Stimulated activated naive CD8-positive, alpha-beta T cell treated with anti-CD3 and anti-CD28 coated beads, Interleukin-15, amount 100 ng/mL, for 72 hours (primary cell): Measurements from ENCODE around the gene WFDC1.
"Not testable (repeated sequence)": the region's sequence is repeated elsewhere in the genome, so short reads cannot be mapped to it uniquely, and the experiment has no call there.

Experiments
- ATAC-seq: fragments of 150-1000 bp; cut with Tn5 transposase; 2 replicates; pipeline ENCODE4 v1.10.0; 2021; ENCODE audit warnings: mild to moderate bottlenecking, moderate library complexity
- DNase-seq, 2 donors: peaks; one replicate each; pipeline ENCODE4 v3.0.0; 2021 to 2022
- H3K27ac Mint-ChIP-seq, 2 donors: one replicate each; pipeline ENCODE4 v1.8.0; 2022; ENCODE audit warnings: mild to moderate bottlenecking in 2 of 2, mixed read lengths in 2 of 2, moderate library complexity in 2 of 2
- H3K27me3 Mint-ChIP-seq: one replicate; pipeline ENCODE4 v1.8.0; 2022; ENCODE audit warnings: mixed read lengths
- H3K4me1 Mint-ChIP-seq: one replicate; pipeline ENCODE4 v1.8.0; 2022; ENCODE audit warnings: mild to moderate bottlenecking, mixed read lengths
- H3K4me3 Mint-ChIP-seq, 2 donors: one replicate each; pipeline ENCODE4 v1.8.0; 2022; ENCODE audit warnings: mild to moderate bottlenecking in 2 of 2, mixed read lengths in 2 of 2, moderate library complexity in 1 of 2
- H3K9me3 Mint-ChIP-seq, 2 donors: one replicate each; pipeline ENCODE4 v1.8.0; 2022; ENCODE audit warnings: mixed read lengths in 2 of 2

WFDC1 gene

DNA sequence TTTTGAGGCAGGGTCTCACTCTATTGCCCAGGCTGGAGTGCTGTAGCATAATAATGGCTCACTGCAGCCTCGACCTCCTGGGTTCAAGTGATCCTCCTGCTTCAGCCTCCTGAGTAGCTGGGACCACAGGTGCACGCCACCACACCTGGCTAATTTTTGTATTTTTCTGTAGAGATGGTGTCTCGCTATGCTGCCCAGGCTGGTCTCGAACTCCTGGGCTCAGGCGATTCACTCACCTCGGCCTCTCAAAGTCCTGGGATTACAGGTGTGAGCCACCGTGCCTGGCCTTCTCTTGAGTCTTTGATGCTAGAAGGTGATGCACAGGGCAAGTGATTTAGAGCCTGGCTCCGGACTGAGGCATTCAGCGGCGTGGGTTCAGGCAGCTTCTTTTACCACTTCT, 49.1 kb downstream of the WFDC1 start:
- not testable (repeated sequence) for H3K27me3 Mint-ChIP-seq, H3K27ac Mint-ChIP-seq, H3K4me1 Mint-ChIP-seq, H3K9me3 Mint-ChIP-seq, H3K4me3 Mint-ChIP-seq, ATAC-seq, DNase-seq

- no peak for DNase-seq
- H3K4me1 Mint-ChIP-seq, result no peaks in the 10 kb centered on the region
- H3K27me3 Mint-ChIP-seq, result no peaks in the 10 kb centered on the region
- H3K4me3 Mint-ChIP-seq, result no peak overlapping the region
- no peak overlapping the region for H3K27ac Mint-ChIP-seq
- H3K9me3 Mint-ChIP-seq, result no peaks in the 10 kb centered on the region
- ATAC-seq, result no peak
These were observed 50.1 kb downstream of the WFDC1 start for GRCh38 chr16:84344781-84345180.

DNA sequence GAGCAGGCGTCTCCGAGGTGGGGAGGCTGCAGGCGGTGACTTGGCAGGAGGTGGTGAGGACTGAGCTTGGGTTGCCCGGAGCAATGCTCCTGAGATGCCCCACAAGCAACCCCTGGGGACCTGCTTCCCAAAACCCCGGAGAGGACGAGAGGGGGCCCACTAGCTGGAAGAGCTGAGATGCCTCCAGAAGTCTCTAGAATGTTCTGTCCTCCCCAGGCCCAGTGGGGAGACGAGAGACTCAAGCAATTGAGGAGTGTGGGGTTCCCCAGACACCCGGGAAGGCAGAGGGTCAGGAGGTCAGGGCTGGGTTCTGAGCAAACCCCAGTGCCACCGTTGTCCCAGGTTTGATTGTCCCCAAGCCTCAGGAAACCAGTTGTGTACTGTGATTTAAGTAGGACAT, 52.5 kb downstream of the WFDC1 start:
- ATAC-seq, result no peak

GRCh38 chr16:84348386-84348888, 53.8 kb downstream of the WFDC1 start:
- ATAC-seq (no peak), DNase-seq (no peak)
- H3K4me3 Mint-ChIP-seq, result no peak overlapping the region
- H3K4me1 Mint-ChIP-seq, result no peaks in the 10 kb centered on the region
- no peaks in the 10 kb centered on the region for H3K27me3 Mint-ChIP-seq
- no peaks in the 10 kb centered on the region for H3K9me3 Mint-ChIP-seq
- no peak overlapping the region for H3K27ac Mint-ChIP-seq

More for the DNA sequence above, 52.5 kb downstream of the WFDC1 start:
- no peaks in the 10 kb centered on the region for H3K4me1 Mint-ChIP-seq
- H3K27ac Mint-ChIP-seq, result peak overlapping the region in 1 of 2 donors; percentile 77
- no peak overlapping the region for H3K4me3 Mint-ChIP-seq
- no peaks in the 10 kb centered on the region for H3K27me3 Mint-ChIP-seq
- no peak for DNase-seq
- no peaks in the 10 kb centered on the region for H3K9me3 Mint-ChIP-seq

- Mint-ChIP-seq H3K9me3 (no peaks in the 10 kb centered on the region), H3K27me3 (no peaks in the 10 kb centered on the region), H3K27ac (no peak overlapping the region), H3K4me1 (no peaks in the 10 kb centered on the region), H3K4me3 (no peak overlapping the region)
- DNase-seq, result no peak
- no peak for ATAC-seq
These were observed 55.4 kb downstream of the WFDC1 start for GRCh38 chr16:84349862-84350684.

- H3K27ac Mint-ChIP-seq, result no peak overlapping the region
- H3K27me3 Mint-ChIP-seq, result no peaks in the 10 kb centered on the region
- H3K4me1 Mint-ChIP-seq, result no peaks in the 10 kb centered on the region
- ATAC-seq (no peak), DNase-seq (no peak)
- no peak overlapping the region for H3K4me3 Mint-ChIP-seq
- H3K9me3 Mint-ChIP-seq, result no peaks in the 10 kb centered on the region
These were observed 56.2 kb downstream of the WFDC1 start for GRCh38 chr16:84350685-84351400.

DNA sequence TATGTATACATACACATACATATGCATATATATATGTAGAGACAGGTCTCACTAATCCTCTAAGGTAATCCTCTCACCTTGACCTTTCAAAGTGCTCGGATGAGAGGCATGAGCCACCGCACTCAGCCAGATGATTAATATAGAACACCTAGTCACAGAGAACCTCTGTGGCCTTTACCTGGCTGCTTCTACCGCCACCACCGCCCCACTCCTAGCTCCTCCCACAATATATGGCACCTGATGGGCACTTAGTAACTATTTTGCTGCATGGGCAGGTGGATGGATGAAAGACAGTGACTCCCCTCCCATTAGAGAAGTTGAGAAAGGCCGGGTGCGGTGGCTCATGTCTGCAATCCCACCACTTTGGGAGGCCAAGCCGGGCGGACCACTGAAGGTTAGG, 57.0 kb downstream of the WFDC1 start:
- H3K27ac Mint-ChIP-seq, result no peak overlapping the region
- no peak overlapping the region for H3K4me3 Mint-ChIP-seq
- ATAC-seq (no peak), DNase-seq (no peak)
- H3K27me3 Mint-ChIP-seq, result no peaks in the 10 kb centered on the region
- no peaks in the 10 kb centered on the region for H3K9me3 Mint-ChIP-seq
- H3K4me1 Mint-ChIP-seq, result peaks cover 1% of the 10 kb centered on the region

GRCh38 chr16:84354306-84354705, 59.6 kb downstream of the WFDC1 start:
- no peak overlapping the region for H3K4me3 Mint-ChIP-seq
- peaks cover 22% of the 10 kb centered on the region for H3K4me1 Mint-ChIP-seq
- H3K27ac Mint-ChIP-seq, result no peak overlapping the region
- ATAC-seq (no peak), DNase-seq (no peak)
- no peaks in the 10 kb centered on the region for H3K27me3 Mint-ChIP-seq
- no peaks in the 10 kb centered on the region for H3K9me3 Mint-ChIP-seq

DNA sequence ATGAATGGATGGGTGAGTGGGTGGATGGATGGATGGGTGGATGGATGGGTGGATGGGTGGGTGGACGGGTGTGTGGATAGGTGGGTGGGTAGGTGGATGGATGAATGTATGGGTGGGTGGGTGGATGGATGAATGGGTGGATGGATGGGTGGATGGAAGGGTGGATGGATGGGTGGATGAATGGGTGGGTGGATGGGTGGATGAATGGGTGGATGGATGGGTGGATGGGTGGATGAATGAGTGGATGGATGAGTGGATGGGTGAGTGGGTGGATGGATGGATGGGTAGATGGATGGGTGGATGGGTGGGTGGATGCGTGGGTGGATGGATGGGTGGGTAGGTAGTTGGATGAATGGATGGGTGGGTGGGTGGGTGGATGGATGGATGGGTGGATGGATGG, 60.5 kb downstream of the WFDC1 start:
- no peak overlapping the region for H3K4me3 Mint-ChIP-seq
- H3K27ac Mint-ChIP-seq, result no peak overlapping the region
- no peaks in the 10 kb centered on the region for H3K9me3 Mint-ChIP-seq
- H3K27me3 Mint-ChIP-seq, result no peaks in the 10 kb centered on the region
- H3K4me1 Mint-ChIP-seq, result peaks cover 30% of the 10 kb centered on the region
- ATAC-seq, result no peak
- no peak for DNase-seq

DNA sequence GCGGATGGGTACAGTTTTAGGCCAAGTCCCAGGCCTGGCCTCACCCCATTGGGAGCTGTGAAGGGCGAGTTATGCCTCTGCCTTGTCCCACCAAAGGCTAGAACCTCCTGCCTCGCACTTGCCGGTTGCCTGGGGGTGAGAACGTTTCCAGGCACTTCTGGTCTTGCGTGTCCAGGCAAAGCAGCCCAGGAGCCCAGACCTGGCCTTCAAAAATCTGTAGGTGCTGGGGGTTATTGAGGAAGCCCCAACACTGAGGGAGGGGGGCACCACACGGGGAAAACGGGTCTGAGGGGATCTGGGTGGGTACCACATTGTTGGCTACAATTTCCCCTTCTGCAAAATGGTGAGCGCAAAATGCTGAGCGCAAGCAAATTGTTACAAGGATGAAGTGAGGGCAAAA, 61.5 kb downstream of the WFDC1 start:
- DNase-seq, result no peak
- H3K9me3 Mint-ChIP-seq, result no peaks in the 10 kb centered on the region
- H3K4me3 Mint-ChIP-seq, result no peak overlapping the region

GRCh38 chr16:84356591-84357116, 62.0 kb downstream of the WFDC1 start:
- DNase-seq (no peak), ATAC-seq (no peak)
- peaks cover 42% of the 10 kb centered on the region for H3K4me1 Mint-ChIP-seq
- no peaks in the 10 kb centered on the region for H3K27me3 Mint-ChIP-seq
- no peak overlapping the region for H3K4me3 Mint-ChIP-seq
- H3K27ac Mint-ChIP-seq, result no peak overlapping the region
- no peaks in the 10 kb centered on the region for H3K9me3 Mint-ChIP-seq

More for the DNA sequence above, 61.5 kb downstream of the WFDC1 start:
- ATAC-seq, result no peak
- no peaks in the 10 kb centered on the region for H3K27me3 Mint-ChIP-seq
- peaks cover 41% of the 10 kb centered on the region for H3K4me1 Mint-ChIP-seq
- H3K27ac Mint-ChIP-seq, result no peak overlapping the region

GRCh38 chr16:84357191-84357651, 62.5 kb downstream of the WFDC1 start:
- ATAC-seq (peak; percentile 68), DNase-seq (peak in 1 of 2 donors; percentile 35)
- H3K4me1 Mint-ChIP-seq, result peaks cover 42% of the 10 kb centered on the region
- no peak overlapping the region for H3K27ac Mint-ChIP-seq
- no peaks in the 10 kb centered on the region for H3K27me3 Mint-ChIP-seq
- H3K9me3 Mint-ChIP-seq, result no peaks in the 10 kb centered on the region
- no peak overlapping the region for H3K4me3 Mint-ChIP-seq

- no peaks in the 10 kb centered on the region for H3K27me3 Mint-ChIP-seq
- peaks cover 42% of the 10 kb centered on the region for H3K4me1 Mint-ChIP-seq
- peak overlapping the region; percentile 54 to 81 for H3K27ac Mint-ChIP-seq
- ATAC-seq (no peak), DNase-seq (no peak)
- H3K4me3 Mint-ChIP-seq, result no peak overlapping the region
- H3K9me3 Mint-ChIP-seq, result no peaks in the 10 kb centered on the region
These were observed 64.1 kb downstream of the WFDC1 start for GRCh38 chr16:84358601-84359295.

- peaks cover 42% of the 10 kb centered on the region for H3K4me1 Mint-ChIP-seq
- DNase-seq (no peak), ATAC-seq (no peak)
- H3K27me3 Mint-ChIP-seq, result peaks cover 4% of the 10 kb centered on the region
- H3K9me3 Mint-ChIP-seq, result no peaks in the 10 kb centered on the region
- H3K4me3 Mint-ChIP-seq, result no peak overlapping the region
- H3K27ac Mint-ChIP-seq, result peak overlapping the region; percentile 81 to 85
These were observed 64.6 kb downstream of the WFDC1 start for GRCh38 chr16:84359326-84359725.

- Mint-ChIP-seq H3K4me3 (peak overlapping the region; percentile 9 to 70), H3K27me3 (peaks cover 8% of the 10 kb centered on the region), H3K27ac (peak overlapping the region; percentile 82 to 85), H3K9me3 (no peaks in the 10 kb centered on the region), H3K4me1 (peaks cover 42% of the 10 kb centered on the region)
- peak; percentile 85 for ATAC-seq
- peak; percentile 39 to 61 for DNase-seq
These were observed 65.5 kb downstream of the WFDC1 start for GRCh38 chr16:84360170-84360569.
